HK-2 (cell line): Measurements from ENCODE around the gene BLMH.

ENCODE experiments used
- DNase-seq: peaks from one replicate; pipeline ENCODE4 v3.0.0-alpha.2; 2018; ENCODE audit not compliant: unreplicated experiment

The BLMH gene

GRCh38 chr17:30229012-30229411, 62.7 kb downstream of the BLMH start:
- no peak for DNase-seq

- no peak for DNase-seq
Measured at GRCh38 chr17:30228011-30228410, 63.7 kb downstream of the BLMH start.

GRCh38 chr17:30226878-30227277, 64.9 kb downstream of the BLMH start:
- no peak for DNase-seq

- no peak for DNase-seq
Measured at GRCh38 chr17:30225919-30226553, 65.7 kb downstream of the BLMH start.

GRCh38 chr17:30225112-30225511, 66.6 kb downstream of the BLMH start:
- DNase-seq, result no peak

GRCh38 chr17:30224419-30224960, 67.3 kb downstream of the BLMH start:
- no peak for DNase-seq

- DNase-seq, result no peak
Measured at GRCh38 chr17:30222721-30223175, 69.0 kb downstream of the BLMH start.

GRCh38 chr17:30222251-30222650, 69.5 kb downstream of the BLMH start:
- DNase-seq, result no peak

GRCh38 chr17:30221346-30221745, 70.4 kb downstream of the BLMH start:
- no peak for DNase-seq

GRCh38 chr17:30220414-30220813, 71.3 kb downstream of the BLMH start:
- DNase-seq, result no peak

- DNase-seq, result no peak
Measured at GRCh38 chr17:30219833-30220232, 71.9 kb downstream of the BLMH start.

GRCh38 chr17:30219315-30219714, 72.4 kb downstream of the BLMH start:
- no peak for DNase-seq

GRCh38 chr17:30218799-30219198, 72.9 kb downstream of the BLMH start:
- DNase-seq, result no peak

GRCh38 chr17:30217746-30218245, 73.9 kb downstream of the BLMH start:
- no peak for DNase-seq

- no peak for DNase-seq
Measured at GRCh38 chr17:30217054-30217453, 74.7 kb downstream of the BLMH start.

- DNase-seq, result no peak
Measured at GRCh38 chr17:30212750-30213149, 79.0 kb downstream of the BLMH start.

GRCh38 chr17:30211371-30211770, 80.4 kb downstream of the BLMH start:
- DNase-seq, result no peak

- no peak for DNase-seq
Measured at GRCh38 chr17:30210901-30211300, 80.8 kb downstream of the BLMH start.

GRCh38 chr17:30210366-30210765, 81.4 kb downstream of the BLMH start:
- DNase-seq, result no peak

- no peak for DNase-seq
Measured at GRCh38 chr17:30209930-30210329, 81.8 kb downstream of the BLMH start.

- DNase-seq, result no peak
Measured at GRCh38 chr17:30208214-30208613, 83.5 kb downstream of the BLMH start.

GRCh38 chr17:30207655-30208054, 84.1 kb downstream of the BLMH start:
- no peak for DNase-seq

GRCh38 chr17:30203471-30203981, 88.2 kb downstream of the BLMH start:
- no peak for DNase-seq
